Activated CD4-positive, alpha-beta T cell treated with anti-CD3 and anti-CD28 coated beads, Interleukin-2, amount 50 U/mL, for 1 hour (primary cell): ENCODE results near the gene CDK9.

ENCODE experiments used
- DNase-seq: peaks from one replicate; pipeline ENCODE4 v3.0.0-alpha.2; 2020

Gene CDK9

GRCh38 chr9:127762111-127762676 is 23.6 kb upstream of the CDK9 start:
- DNase-seq, result no peak

GRCh38 chr9:127763918-127764384 is 21.9 kb upstream of the CDK9 start:
- peak; percentile 21 for DNase-seq

GRCh38 chr9:127765418-127765817 is 20.4 kb upstream of the CDK9 start:
- no peak for DNase-seq

GRCh38 chr9:127767410-127767809 is 18.4 kb upstream of the CDK9 start:
- DNase-seq, result no peak

- DNase-seq, result no peak
Measured at GRCh38 chr9:127767909-127768331, 17.9 kb upstream of the CDK9 start.

GRCh38 chr9:127768698-127769097 is 17.1 kb upstream of the CDK9 start:
- DNase-seq, result no peak

- DNase-seq, result no peak
Measured at GRCh38 chr9:127769101-127769500, 16.7 kb upstream of the CDK9 start.

- no peak for DNase-seq
Measured at GRCh38 chr9:127769929-127770582, 15.8 kb upstream of the CDK9 start.

- no peak for DNase-seq
Measured at GRCh38 chr9:127770583-127770904, 15.3 kb upstream of the CDK9 start.

- DNase-seq, result peak; percentile 91
Measured at GRCh38 chr9:127770905-127771569, 14.8 kb upstream of the CDK9 start.

GRCh38 chr9:127771570-127772189 is 14.2 kb upstream of the CDK9 start:
- DNase-seq, result no peak

GRCh38 chr9:127772603-127773002 is 13.2 kb upstream of the CDK9 start:
- no peak for DNase-seq

- no peak for DNase-seq
Measured at GRCh38 chr9:127773272-127773671, 12.6 kb upstream of the CDK9 start.

GRCh38 chr9:127773981-127774380 is 11.9 kb upstream of the CDK9 start:
- no peak for DNase-seq

- DNase-seq, result peak; percentile 76
Measured at GRCh38 chr9:127776195-127776923, 9.5 kb upstream of the CDK9 start.

GRCh38 chr9:127776924-127777289 is 8.9 kb upstream of the CDK9 start:
- no peak for DNase-seq

- no peak for DNase-seq
Measured at GRCh38 chr9:127777368-127777980, 8.4 kb upstream of the CDK9 start.

GRCh38 chr9:127778280-127779135 is 7.3 kb upstream of the CDK9 start, which contains the start of gene SH2D3C:
SH2D3C (minus strand) TSS chr9:127778666; CDS start chr9:127778627, 39 bp downstream.
- peak; percentile 41 for DNase-seq

GRCh38 chr9:127779136-127779981 is 6.5 kb upstream of the CDK9 start:
- DNase-seq, result peak; percentile 45

GRCh38 chr9:127780126-127780885 is 5.5 kb upstream of the CDK9 start:
- no peak for DNase-seq
